ENCODE results near the gene IGHMBP2.

- no peak for TF ChIP-seq CTCF (IDR thresholded peaks at IDR 0.05)
- TF ChIP-seq POLR2A (IDR thresholded peaks at IDR 0.05): no peak
Measured at GRCh38 chr11:68925611-68926010, 21.9 kb downstream of the IGHMBP2 start.
